H1 (cell line): ENCODE data around the gene DCAF8L2. TPM values are rescaled to one million over a fixed set of nuclear protein-coding genes. Genes with fewer than 3 reads are reported as not detected.

Experiments used
- CTCF ChIA-PET: fragments of 300-600 bp; sonication (Branson Sonifier 250); formaldehyde crosslinking; loops from one replicate; lab custom pipeline; 2021; ENCODE audit not compliant: partially characterized antibody; lab: Charles Lee
- POLR2A ChIA-PET: fragments of 300-600 bp; sonication (Branson Sonifier 250); formaldehyde crosslinking; loops from one replicate; lab custom pipeline; 2021; ENCODE audit warnings: inconsistent platforms; ENCODE audit not compliant: partially characterized antibody; lab: Charles Lee
- DNase-seq, 2 experiments: peaks; one replicate each; pipeline versions ENCODE4 v3.0.0 to v3.0.0-alpha.2; 2010 to 2022; ENCODE audit warnings: low spot score in 2 of 2, low read depth in 1 of 2, mixed read lengths in 1 of 2
- FAIRE-seq: peaks from 2 replicates; lab custom pipeline; 2011; peaks lifted over from hg19 to GRCh38; lab: Jason Lieb, UNC
- H2AFZ ChIP-seq: 2 replicates; pipeline ENCODE4 v1.8.1; 2012; ENCODE audit warnings: low read length, inconsistent platforms
- H2AK5ac ChIP-seq: 2 replicates; pipeline ENCODE4 v1.6.1; 2013; ENCODE audit warnings: low read depth, low read length
- H2BK120ac ChIP-seq: replicated peaks from 2 replicates; pipeline ENCODE3; 2013; ENCODE audit warnings: low read depth, low read length, inconsistent platforms
- H2BK12ac ChIP-seq: 2 replicates; pipeline ENCODE4 v1.6.1; 2013; ENCODE audit warnings: low read depth, low read length
- H2BK15ac ChIP-seq: 2 replicates; pipeline ENCODE4 v1.6.1; 2013; ENCODE audit warnings: low read length
- H2BK20ac ChIP-seq: 2 replicates; pipeline ENCODE4 v1.6.1; 2013; ENCODE audit warnings: low read length
- H2BK5ac ChIP-seq: 2 replicates; pipeline ENCODE4 v1.6.1; 2013; ENCODE audit warnings: low read depth, low read length
- H3K14ac ChIP-seq: 2 replicates; pipeline ENCODE4 v1.6.1; 2013; ENCODE audit warnings: inconsistent platforms; ENCODE audit not compliant: insufficient read length
- H3K18ac ChIP-seq: 2 replicates; pipeline ENCODE4 v1.6.1; 2013; ENCODE audit warnings: low read length; ENCODE audit errors: extremely low read depth
- H3K23ac ChIP-seq: 2 replicates; pipeline ENCODE4 v1.6.1; 2013; ENCODE audit warnings: inconsistent platforms; ENCODE audit not compliant: insufficient read length
- H3K23me2 ChIP-seq: 2 replicates; pipeline ENCODE4 v1.6.1; 2013; ENCODE audit warnings: low read depth, low read length
- H3K27ac ChIP-seq: 2 replicates; pipeline ENCODE4 v1.6.1; 2011; ENCODE audit warnings: low read depth, low read length, inconsistent platforms
- H3K27me3 ChIP-seq, 4 experiments: replicated peaks in 1 of 4; 1 replicate in 1 of 4; 2 replicates in 3 of 4; pipeline versions ENCODE4 v1.6.1 to v1.8.1; 2011 to 2013; ENCODE audit warnings: low read length in 3 of 4, mild to moderate bottlenecking in 3 of 4, inconsistent platforms in 2 of 4, mixed read lengths in 2 of 4, moderate library complexity in 1 of 4; ENCODE audit not compliant: control insufficient read depth in 3 of 4, insufficient read depth in 3 of 4; ENCODE audit errors: extremely low read depth in 1 of 4
- H3K36me3 ChIP-seq, 4 experiments: 2 replicates each; pipeline versions ENCODE4 v1.6.1 to v1.8.1; 2011 to 2013; ENCODE audit warnings: mild to moderate bottlenecking in 4 of 4, low read length in 3 of 4, moderate library complexity in 2 of 4, control low read depth in 1 of 4, inconsistent platforms in 1 of 4; ENCODE audit not compliant: insufficient read depth in 4 of 4, control insufficient read depth in 2 of 4
- H3K4ac ChIP-seq: replicated peaks from 2 replicates; pipeline ENCODE3; 2013; ENCODE audit warnings: low read length, low read depth, mixed read lengths, inconsistent platforms; ENCODE audit not compliant: insufficient read length
- H3K4me1 ChIP-seq, 4 experiments: replicated peaks in 1 of 4; 1 replicate in 1 of 4; 2 replicates in 3 of 4; pipeline versions ENCODE4 v1.6.1 to v1.8.1; 2011 to 2013; ENCODE audit warnings: low read length in 3 of 4, inconsistent platforms in 2 of 4, mixed read lengths in 1 of 4; ENCODE audit not compliant: insufficient read depth in 4 of 4, control insufficient read depth in 3 of 4
- H3K4me2 ChIP-seq, 2 experiments: 2 replicates each; pipeline versions ENCODE4 v1.6.1 to v1.8.1; 2011 to 2013; ENCODE audit warnings: low read depth in 2 of 2, low read length in 2 of 2, control low read depth in 1 of 2, inconsistent platforms in 1 of 2, mild to moderate bottlenecking in 1 of 2; ENCODE audit not compliant: insufficient read depth in 1 of 2
- H3K4me3 ChIP-seq, 4 experiments: fragments of 200-600, 300-600 bp in 1 of 4; sonication (generic), shearing (Covaris generic), sonication (Bioruptor Twin) in 1 of 4; 2 replicates each; pipeline versions ENCODE4 v1.5.1 to v1.8.1; 2011 to 2016; ENCODE audit warnings: low read length in 4 of 4, low read depth in 3 of 4, control low read depth in 2 of 4, inconsistent platforms in 2 of 4, mild to moderate bottlenecking in 2 of 4, mixed read lengths in 1 of 4, moderate library complexity in 1 of 4; ENCODE audit not compliant: insufficient read depth in 2 of 4; ENCODE audit errors: extremely low read depth in 1 of 4
- H3K56ac ChIP-seq: replicated peaks from 2 replicates; pipeline ENCODE3; 2013; ENCODE audit warnings: low read depth, mild to moderate bottlenecking, mixed read lengths, low read length, inconsistent platforms; ENCODE audit not compliant: insufficient read length
- H3K79me1 ChIP-seq: 2 replicates; pipeline ENCODE4 v1.6.1; 2013; ENCODE audit warnings: low read depth, low read length, control low read depth
- H3K79me2 ChIP-seq, 2 experiments: 2 replicates each; pipeline versions ENCODE4 v1.6.1 to v1.8.1; 2012 to 2013; ENCODE audit warnings: low read length in 2 of 2, mild to moderate bottlenecking in 2 of 2, inconsistent platforms in 1 of 2; ENCODE audit not compliant: insufficient read depth in 2 of 2, control insufficient read depth in 1 of 2
- H3K9ac ChIP-seq, 4 experiments: replicated peaks in 1 of 4; 1 replicate in 1 of 4; 2 replicates in 3 of 4; pipeline versions ENCODE4 v1.6.1 to v1.8.1; 2011 to 2013; ENCODE audit warnings: low read depth in 3 of 4, low read length in 3 of 4, control low read depth in 2 of 4, mild to moderate bottlenecking in 2 of 4, moderate library complexity in 2 of 4, inconsistent platforms in 1 of 4; ENCODE audit errors: extremely low read depth in 1 of 4
- H3K9me3 ChIP-seq, 2 experiments: 2 replicates each; pipeline versions ENCODE4 v1.6.1 to v1.8.1; 2012 to 2013; ENCODE audit warnings: mild to moderate bottlenecking in 2 of 2, moderate library complexity in 2 of 2, control low read depth in 1 of 2, inconsistent platforms in 1 of 2, low read depth in 1 of 2, low read length in 1 of 2, mixed read lengths in 1 of 2; ENCODE audit not compliant: insufficient read depth in 2 of 2
- H4K20me1 ChIP-seq, 2 experiments: replicated peaks in 1 of 2; 2 replicates each; pipeline versions ENCODE3 to v1.8.1; 2011 to 2013; ENCODE audit warnings: inconsistent platforms in 2 of 2, low read length in 2 of 2, mild to moderate bottlenecking in 1 of 2; ENCODE audit not compliant: insufficient read depth in 2 of 2, control insufficient read depth in 1 of 2
- H4K5ac ChIP-seq: 2 replicates; pipeline ENCODE4 v1.6.1; 2013; ENCODE audit warnings: low read length, low read depth, mixed read lengths, inconsistent platforms; ENCODE audit not compliant: insufficient read length
- H4K8ac ChIP-seq: 2 replicates; pipeline ENCODE4 v1.8.0; 2013; ENCODE audit warnings: mild to moderate bottlenecking, moderate library complexity, low read length, inconsistent platforms; ENCODE audit not compliant: insufficient read depth; ENCODE audit errors: extremely low read depth
- H4K91ac ChIP-seq: replicated peaks from 2 replicates; pipeline ENCODE3; 2013; ENCODE audit warnings: low read length, mixed read lengths, inconsistent platforms; ENCODE audit not compliant: insufficient read length
- BACH1 ChIP-seq: IDR thresholded peaks from 2 replicates; pipeline ENCODE4 v1.6.1; 2012; ENCODE audit warnings: low read length, improper control_type of control experiment
- CHD2 ChIP-seq: IDR thresholded peaks from 2 replicates; pipeline ENCODE4 v1.6.1; 2012; ENCODE audit warnings: low read length, improper control_type of control experiment
- CTCF ChIP-seq, 3 experiments: IDR thresholded peaks; 1 replicate in 2 of 3; 2 replicates in 1 of 3; pipeline versions ENCODE4 v1.5.1 to v1.6.1; 2011; ENCODE audit warnings: low read length in 3 of 3, mild to moderate bottlenecking in 3 of 3, inconsistent platforms in 2 of 3, low read depth in 1 of 3, moderate library complexity in 1 of 3; ENCODE audit not compliant: insufficient read depth in 1 of 3; ENCODE audit errors: control extremely low read depth in 1 of 3
- GABPA ChIP-seq: IDR thresholded peaks from 2 replicates; pipeline ENCODE4 v1.6.1; 2011; ENCODE audit warnings: mild to moderate bottlenecking, low read length, moderate library complexity, borderline replicate concordance; ENCODE audit not compliant: insufficient read depth
- POLR2AphosphoS5 ChIP-seq: IDR thresholded peaks from 2 replicates; pipeline ENCODE4 v1.6.1; 2011; ENCODE audit warnings: low read depth, low read length
- POU5F1 ChIP-seq: IDR thresholded peaks from 2 replicates; pipeline ENCODE4 v1.6.1; 2011; ENCODE audit warnings: low read depth, mild to moderate bottlenecking, low read length, moderate library complexity
- RBBP5 ChIP-seq: IDR thresholded peaks from 2 replicates; pipeline ENCODE4 v1.7.1; 2012; ENCODE audit warnings: low read depth, mild to moderate bottlenecking, inconsistent platforms, low read length, moderate library complexity, borderline replicate concordance
- RXRA ChIP-seq: IDR thresholded peaks from 2 replicates; pipeline ENCODE4 v1.6.1; 2011; ENCODE audit warnings: low read depth, mild to moderate bottlenecking, low read length, moderate library complexity; ENCODE audit not compliant: insufficient read depth
- SRF ChIP-seq: IDR thresholded peaks from 2 replicates; pipeline ENCODE4 v1.6.1; 2011; ENCODE audit warnings: mild to moderate bottlenecking, low read depth, low read length, moderate library complexity
- YY1 ChIP-seq: IDR thresholded peaks from 2 replicates; pipeline ENCODE4 v1.6.1; 2011; ENCODE audit warnings: low read depth, mild to moderate bottlenecking, low read length
- WGBS, 2 experiments: shearing (Covaris generic) in 1 of 2; methylation state at CpG; one replicate each; pipeline versions ENCODE4 v1.1.6 to v1.1.7; 2013 to 2015; ENCODE audit warnings: low lambda C conversion rate in 2 of 2, mixed read lengths in 2 of 2, inconsistent platforms in 1 of 2, low coverage in 1 of 2, missing lambda C conversion rate in 1 of 2; ENCODE audit not compliant: insufficient replicate concordance in 2 of 2, insufficient coverage in 1 of 2, insufficient read length in 1 of 2; ENCODE audit errors: extremely low coverage in 1 of 2, missing lambda C conversion rate in 1 of 2; 5-methylcytosine and 5-hydroxymethylcytosine counted together
- polyA plus RNA-seq, 7 experiments: library from polyadenylated mRNA; depleted of rRNA in 3 of 7; stranded (reverse) in 5 of 7; unstranded in 2 of 7; fragments of >200 nt in 5 of 7; fragments of 200-250 nt in 2 of 7; gene quantifications; 1 replicate in 5 of 7; 2 replicates in 1 of 7; 4 replicates in 1 of 7; pipeline versions ENCODE4 v1.2.1 to v1.2.3, GENCODE V29; 2011 to 2013; ENCODE audit warnings: missing spikeins in 2 of 7, mixed read lengths in 2 of 7
- total RNA-seq: library from RNA; stranded (reverse); fragmentation: NEBNext Ultra II Directional; extraction: Animal tissue kit (Norgen Biotek cat#: 25700); gene quantifications from 2 replicates; pipeline ENCODE4 v1.2.1, GENCODE V29; 2021

Gene DCAF8L2
- total and polyA plus RNA-seq, 2 of the 8 experiments (the other 6 are each of a cell fraction or from before 2014, with no cell fraction given) = not detected

GRCh38 chrX:27675493-27675892, 85.3 kb downstream of the DCAF8L2 start:
- Histone ChIP-seq H3K4me1 (no peaks in the 10 kb centered on the region), H4K5ac (no peak overlapping the region), H3K4me3 (no peak overlapping the region), H3K56ac (no peak overlapping the region), H3K23me2 (no peaks in the 10 kb centered on the region), H3K18ac (no peak overlapping the region), H2BK15ac (no peak overlapping the region), H3K9me3 (no peaks in the 10 kb centered on the region), H2BK20ac (no peak overlapping the region), H3K79me1 (no peaks in the 10 kb centered on the region), H4K8ac (no peak overlapping the region), H3K36me3 (no peaks in the 10 kb centered on the region), H2AK5ac (no peak overlapping the region), H3K14ac (no peak overlapping the region), H3K4ac (no peak overlapping the region), H4K91ac (no peak overlapping the region), H3K4me2 (no peak overlapping the region), H2BK5ac (no peak overlapping the region), H2BK120ac (no peak overlapping the region), H4K20me1 (no peaks in the 10 kb centered on the region), H3K79me2 (no peaks in the 10 kb centered on the region), H3K9ac (no peak overlapping the region), H3K27ac (no peak overlapping the region), H2BK12ac (no peak overlapping the region), H3K27me3 (no peaks in the 10 kb centered on the region), H2AFZ (no peak overlapping the region), H3K23ac (no peak overlapping the region)
- ChIA-PET POLR2A (no interaction called here), CTCF (no interaction called here)
- TF ChIP-seq CHD2 (no peak), POU5F1 (no peak), GABPA (no peak), BACH1 (no peak), POLR2AphosphoS5 (no peak), CTCF (IDR thresholded peaks at IDR 0.05; ENCODE audit: control extremely low read depth in 1 of 3, insufficient read depth in 1 of 3, low read depth in 1 of 3, low read length in 3 of 3) (no peak), RXRA (no peak), SRF (no peak), RBBP5 (no peak), YY1 (no peak)
- DNase-seq (no peak), FAIRE-seq (no peak)
- 91% methylated on average over 1 of the region's 1 CpG; no CpG with 5 or more reads in 1 of the 2 experiments for WGBS, 2 experiments
